CD4-positive, alpha-beta T cell treated with Interleukin-1 beta for 1 hour (primary cell): Measurements from ENCODE around the gene FBXL5.
"Not testable (repeated sequence)": the region's sequence is repeated elsewhere in the genome, so short reads cannot be mapped to it uniquely, and the experiment has no call there.

Experiments used
- DNase-seq, 2 donors: peaks; one replicate each; pipeline ENCODE4 v3.0.0-alpha.2; 2020 to 2022

Gene FBXL5

GRCh38 chr4:15648600-15648999 is 6.6 kb downstream of the FBXL5 start:
- DNase-seq = no peak

GRCh38 chr4:15638418-15638817 is 16.7 kb downstream of the FBXL5 start:
- DNase-seq = no peak

DNA sequence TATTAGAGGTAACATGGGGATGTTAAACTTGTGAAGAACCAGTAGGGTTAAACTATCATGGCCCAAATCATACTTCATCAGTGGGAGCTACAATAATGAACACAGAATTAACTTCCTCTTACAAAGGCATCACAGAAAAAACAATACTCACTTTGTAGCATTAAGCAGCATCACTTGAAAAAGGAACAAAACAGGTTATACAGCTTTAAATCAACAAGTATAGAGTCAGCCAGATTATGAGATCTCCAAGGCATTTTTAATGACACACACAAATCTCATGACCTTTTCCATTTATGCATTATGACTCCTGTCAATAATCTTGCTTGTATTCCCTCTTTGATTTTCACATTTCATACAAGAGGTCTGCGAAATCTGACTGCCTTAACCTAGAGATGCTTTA is 18.3 kb downstream of the FBXL5 start:
- DNase-seq = no peak

DNA sequence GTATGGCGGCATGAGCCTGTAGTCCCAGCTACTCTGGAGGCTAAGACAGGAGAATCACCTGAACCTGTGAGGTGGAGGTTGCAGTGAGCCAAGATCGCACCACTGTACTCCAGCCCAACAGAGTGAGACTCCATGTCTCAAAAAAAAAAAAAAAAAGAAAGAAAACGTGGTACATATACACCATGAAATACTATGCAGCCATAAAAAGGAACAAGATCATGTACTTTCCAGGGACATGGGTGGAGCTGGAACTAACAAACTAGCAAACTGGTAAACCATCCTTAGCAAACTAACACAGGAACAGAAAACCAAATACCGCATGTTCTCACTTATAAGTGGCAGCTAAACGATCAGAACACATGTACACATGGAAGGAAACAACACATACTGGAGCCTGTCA is 37.8 kb downstream of the FBXL5 start:
- not testable (repeated sequence) for DNase-seq

DNA sequence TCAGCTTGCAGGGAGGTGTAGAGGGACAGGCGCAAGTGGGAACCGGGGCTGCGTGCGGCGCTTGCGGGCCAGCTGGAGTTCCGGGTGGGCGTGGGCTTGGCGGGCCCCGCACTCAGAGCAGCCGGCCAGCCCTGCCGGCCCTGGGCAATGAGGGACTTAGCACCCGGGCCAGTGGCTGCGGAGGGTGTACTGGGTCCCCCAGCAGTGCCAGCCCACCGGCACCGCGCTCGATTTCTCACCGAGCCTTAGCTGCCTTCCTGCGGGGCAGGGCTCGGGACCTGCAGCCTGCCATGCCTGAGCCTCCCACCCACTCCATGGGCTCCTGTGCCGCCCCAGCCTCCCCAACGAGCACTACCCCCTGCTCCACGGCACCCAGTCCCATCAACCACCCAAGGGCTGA is 40.3 kb downstream of the FBXL5 start:
- DNase-seq = not testable (repeated sequence)

- DNase-seq = no peak
These were observed 43.0 kb downstream of the FBXL5 start for GRCh38 chr4:15612136-15612535.

DNA sequence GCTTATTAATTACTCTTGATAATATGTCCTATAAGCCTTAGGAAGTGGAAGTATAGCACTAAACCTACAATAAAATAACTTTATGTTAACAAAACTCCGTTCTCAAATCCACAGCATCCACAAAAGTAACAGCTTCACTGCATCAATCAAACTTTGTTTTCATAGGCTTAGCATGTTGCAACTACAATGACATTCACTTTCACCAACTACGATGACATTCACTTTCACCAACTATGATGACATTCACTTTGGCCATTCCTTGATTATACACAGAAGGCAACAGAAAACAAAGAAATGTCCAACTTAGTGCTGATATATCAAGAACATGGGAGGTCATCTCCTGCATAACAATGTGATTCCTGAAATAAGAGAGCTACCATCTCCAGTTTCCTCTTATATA is 44.3 kb downstream of the FBXL5 start:
- no peak for DNase-seq

DNA sequence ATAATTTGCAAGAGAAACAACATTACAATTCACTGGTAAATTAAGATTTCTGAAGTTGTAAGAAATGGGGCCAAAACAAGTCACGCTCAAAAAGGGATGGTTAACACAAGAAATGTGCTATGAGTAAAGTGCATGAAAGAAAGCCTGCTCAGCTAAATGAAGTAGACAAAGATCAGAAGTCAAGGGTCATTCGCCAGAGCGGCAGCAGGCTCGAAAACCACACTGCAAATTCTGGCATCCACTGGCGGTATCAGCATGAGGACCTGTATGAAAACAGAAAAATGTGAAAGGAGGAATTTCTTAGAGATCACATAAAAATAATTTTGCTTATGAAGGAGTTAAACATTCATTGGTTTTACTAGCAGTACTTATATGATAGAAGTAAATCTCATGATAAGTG is 49.6 kb downstream of the FBXL5 start:
- DNase-seq = no peak

GRCh38 chr4:15601862-15602261 is 53.3 kb downstream of the FBXL5 start:
- DNase-seq = no peak

DNA sequence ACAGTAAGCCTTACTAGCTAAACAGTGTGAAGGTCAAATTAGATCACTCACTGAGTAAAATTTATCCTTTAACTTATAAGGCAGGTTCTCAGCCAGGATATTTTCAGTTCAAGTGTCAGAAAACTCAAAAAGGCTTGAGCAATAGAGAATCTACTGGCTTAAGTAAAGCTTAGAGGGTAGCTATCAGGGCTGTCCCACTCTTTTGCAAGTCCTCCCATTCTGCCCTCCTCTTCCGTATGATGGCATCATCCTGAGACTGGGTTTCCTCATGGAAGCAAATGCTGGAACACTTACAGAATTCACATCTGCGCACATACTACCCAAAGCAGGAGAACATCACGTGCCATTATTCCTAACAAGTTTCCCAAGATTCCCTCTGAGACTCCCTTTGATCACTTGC is 55.0 kb downstream of the FBXL5 start:
- DNase-seq = no peak

- no peak for DNase-seq
These were observed 56.5 kb downstream of the FBXL5 start for GRCh38 chr4:15598644-15599043.

DNA sequence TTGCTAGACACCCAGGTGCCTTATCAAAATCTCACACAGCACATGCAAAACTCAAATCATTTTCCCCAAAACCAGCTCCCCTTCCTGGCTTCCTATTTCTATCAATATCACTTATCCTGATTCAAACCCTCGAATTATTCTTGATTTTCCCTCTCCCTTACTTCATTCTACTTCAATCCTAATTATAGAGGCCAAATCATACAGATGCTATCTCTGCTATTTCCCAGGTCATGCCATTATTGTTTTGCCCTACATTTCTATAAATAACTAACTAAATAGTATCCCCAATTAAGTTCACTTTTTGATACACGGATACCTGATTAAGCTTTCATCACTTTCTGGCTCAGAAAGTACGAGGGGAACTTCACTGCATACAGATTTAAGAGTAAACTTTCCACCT is 62.4 kb downstream of the FBXL5 start:
- no peak for DNase-seq

DNA sequence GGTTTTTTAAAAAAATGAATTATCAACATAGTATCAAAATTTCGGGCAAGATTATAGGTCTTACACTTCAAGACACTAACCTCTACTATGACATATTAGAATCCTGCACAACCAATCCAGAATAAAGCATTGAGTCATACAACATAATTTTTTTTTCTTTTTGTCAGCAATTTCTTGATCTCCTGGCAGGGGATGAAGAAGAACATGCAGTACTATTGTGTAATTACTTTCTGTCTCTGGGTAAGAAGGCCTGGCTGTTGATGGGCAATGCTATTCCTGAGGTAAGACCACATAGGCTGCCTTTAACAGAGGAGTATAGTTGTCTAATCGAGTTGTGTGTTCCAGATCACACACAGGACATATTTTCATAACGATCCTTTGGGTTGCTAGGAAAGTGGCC is 67.5 kb downstream of the FBXL5 start:
- DNase-seq = no peak

GRCh38 chr4:15586066-15586465 is 69.1 kb downstream of the FBXL5 start:
- DNase-seq = no peak

DNA sequence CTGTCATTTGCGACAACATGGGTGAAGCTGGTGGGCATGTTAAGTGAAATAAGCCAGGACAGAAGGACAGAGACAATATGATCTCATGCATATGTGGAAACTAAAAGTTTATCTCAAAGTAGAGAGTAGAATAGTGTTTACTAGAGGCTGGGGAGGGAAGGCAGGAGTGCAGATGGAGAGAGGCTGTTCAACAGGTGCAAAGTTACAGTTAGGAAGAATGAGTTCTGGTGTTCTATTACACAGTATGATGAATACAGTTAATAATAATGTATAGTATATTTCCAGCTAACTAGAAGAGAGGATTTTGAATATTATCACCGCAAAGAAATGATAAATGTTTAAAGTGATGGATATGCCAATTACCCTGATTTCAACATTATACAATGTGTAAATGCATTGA is 69.8 kb downstream of the FBXL5 start:
- DNase-seq = no peak

- DNase-seq = no peak
These were observed 70.4 kb downstream of the FBXL5 start for GRCh38 chr4:15584785-15585184.

DNA sequence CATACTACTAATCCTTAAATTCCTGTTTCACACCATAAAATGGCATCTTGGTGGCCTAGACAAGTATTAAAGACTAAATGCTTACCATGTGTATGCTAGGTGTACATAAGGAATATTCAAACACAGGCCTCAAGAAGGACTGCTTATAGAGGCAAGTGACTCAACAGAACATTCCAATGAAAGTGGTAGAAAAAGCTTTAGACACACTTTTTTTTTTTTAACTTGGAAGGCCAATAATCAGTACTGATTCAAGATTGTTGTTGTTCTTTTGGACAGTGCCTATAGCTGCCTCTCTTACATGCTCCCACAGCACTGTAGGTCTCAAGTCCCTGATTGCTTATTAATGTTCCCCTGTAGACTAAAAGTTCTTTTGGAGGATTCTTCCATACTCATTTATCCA is 77.6 kb downstream of the FBXL5 start:
- no peak for DNase-seq

DNA sequence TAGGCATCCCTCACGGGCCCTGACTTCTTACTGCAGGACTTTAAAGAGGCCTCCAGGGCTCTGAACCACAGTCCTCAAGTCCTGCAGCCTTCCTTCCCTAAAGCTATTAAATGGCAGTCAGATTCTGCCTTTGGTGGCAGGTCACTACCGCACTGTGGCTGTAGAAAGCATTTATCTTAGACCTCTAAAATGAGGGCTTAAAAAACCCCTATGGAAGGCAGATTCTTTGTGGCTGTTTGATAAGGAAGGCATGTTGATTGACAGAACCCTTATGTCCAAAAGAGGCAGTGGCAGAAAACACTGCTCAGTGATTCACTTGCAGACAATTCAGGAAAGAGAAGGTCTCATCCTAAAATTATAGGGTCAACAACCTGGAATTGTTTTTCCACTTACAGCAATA is 79.2 kb downstream of the FBXL5 start:
- DNase-seq = no peak

DNA sequence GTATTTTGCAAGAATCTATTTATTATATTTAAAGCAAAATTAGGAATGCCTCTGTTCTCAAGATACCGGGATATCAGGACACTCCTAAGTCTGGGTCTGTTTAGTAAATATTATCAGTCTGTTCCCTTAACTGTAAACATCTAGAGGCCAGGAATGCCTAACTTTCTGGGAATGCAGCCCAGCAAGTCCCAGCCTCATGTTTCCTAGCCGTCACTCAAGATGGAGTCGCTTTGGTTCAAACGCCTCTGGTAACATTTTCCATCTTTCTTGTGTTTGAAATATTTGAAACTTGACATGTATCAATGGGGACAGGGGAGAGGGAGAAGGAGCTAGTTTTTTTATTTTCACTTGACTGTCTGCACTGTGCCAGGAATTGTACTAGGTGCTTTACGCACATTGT is 85.4 kb downstream of the FBXL5 start:
- no peak for DNase-seq

DNA sequence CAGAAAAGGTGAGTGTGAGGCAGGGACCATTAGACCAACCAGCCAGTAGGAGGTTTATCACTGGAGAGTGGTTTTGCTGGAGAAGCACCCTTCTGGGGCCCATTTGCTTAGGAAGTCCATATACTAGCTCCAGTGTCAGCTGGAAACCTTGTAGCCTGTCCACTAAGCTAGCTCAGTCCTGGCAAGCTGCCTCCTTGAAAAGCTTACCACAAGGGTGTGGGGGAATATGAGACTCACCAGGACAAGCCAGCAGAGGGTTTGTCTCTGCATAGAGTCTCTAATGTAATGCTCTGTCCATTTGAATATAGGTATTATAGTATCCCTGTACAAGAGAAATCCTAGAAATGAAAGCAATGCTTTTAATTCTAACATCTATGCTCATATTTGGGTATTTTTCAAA is 86.3 kb downstream of the FBXL5 start:
- DNase-seq = no peak

DNA sequence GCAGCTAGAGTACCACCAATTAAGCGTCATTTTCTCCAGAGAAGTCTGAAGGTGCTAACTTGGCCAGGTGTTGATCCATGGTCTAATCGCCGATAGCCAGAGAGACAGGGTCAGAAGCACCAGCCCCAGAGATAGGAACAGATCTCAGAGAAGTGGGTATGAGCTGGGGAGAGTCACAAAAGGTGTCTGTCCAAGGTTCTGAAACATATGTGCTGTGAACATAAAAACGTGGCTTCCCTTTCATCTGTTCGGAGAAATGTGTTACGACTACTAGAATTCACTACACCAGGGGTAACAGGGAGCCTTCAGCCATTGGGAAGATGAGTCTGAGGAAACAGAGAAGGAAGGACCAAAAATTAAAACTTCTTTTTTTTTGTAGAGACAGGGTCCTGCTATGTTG is 91.3 kb downstream of the FBXL5 start:
- DNase-seq = no peak

DNA sequence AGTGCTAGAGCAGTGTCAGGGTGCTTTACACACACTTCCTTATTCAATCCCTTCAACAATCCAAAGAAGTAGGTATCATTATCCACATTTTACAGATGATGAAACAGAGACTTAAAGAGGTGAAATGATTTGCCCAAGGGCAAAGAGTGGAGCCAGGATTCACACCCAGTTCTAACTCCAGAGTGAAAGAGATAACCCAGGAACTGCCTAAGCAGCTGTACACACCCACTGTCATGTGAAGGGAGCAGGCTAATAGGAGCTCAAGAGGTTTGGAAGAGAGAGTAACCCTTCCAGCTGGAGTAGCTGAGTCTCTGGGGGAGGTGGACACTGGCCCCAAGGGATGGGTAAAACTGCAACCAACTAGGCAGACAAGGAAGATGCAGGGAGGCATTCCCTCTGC is 92.5 kb downstream of the FBXL5 start:
- DNase-seq = no peak

DNA sequence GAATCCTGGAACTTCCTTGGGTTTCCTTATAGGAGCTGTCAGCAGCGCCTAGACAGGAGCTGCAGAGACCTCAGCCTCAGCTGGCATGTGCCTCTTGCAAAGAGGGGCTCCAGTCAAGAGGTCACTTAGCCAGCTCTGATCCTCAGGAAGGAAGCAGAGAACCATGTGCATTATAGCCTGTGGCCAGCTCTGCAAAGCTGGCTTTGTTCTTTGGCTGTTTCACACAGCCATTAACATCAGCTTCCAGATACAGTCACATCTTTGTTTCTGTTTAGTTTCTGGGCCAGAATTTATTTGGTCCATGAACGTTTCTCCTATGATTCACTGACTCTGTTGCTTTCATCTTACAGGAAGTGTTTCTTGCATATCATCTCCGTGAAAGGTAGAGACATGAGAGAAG is 93.0 kb downstream of the FBXL5 start:
- DNase-seq = no peak

- no peak for DNase-seq
These were observed 96.6 kb downstream of the FBXL5 start for GRCh38 chr4:15558561-15558960.

DNA sequence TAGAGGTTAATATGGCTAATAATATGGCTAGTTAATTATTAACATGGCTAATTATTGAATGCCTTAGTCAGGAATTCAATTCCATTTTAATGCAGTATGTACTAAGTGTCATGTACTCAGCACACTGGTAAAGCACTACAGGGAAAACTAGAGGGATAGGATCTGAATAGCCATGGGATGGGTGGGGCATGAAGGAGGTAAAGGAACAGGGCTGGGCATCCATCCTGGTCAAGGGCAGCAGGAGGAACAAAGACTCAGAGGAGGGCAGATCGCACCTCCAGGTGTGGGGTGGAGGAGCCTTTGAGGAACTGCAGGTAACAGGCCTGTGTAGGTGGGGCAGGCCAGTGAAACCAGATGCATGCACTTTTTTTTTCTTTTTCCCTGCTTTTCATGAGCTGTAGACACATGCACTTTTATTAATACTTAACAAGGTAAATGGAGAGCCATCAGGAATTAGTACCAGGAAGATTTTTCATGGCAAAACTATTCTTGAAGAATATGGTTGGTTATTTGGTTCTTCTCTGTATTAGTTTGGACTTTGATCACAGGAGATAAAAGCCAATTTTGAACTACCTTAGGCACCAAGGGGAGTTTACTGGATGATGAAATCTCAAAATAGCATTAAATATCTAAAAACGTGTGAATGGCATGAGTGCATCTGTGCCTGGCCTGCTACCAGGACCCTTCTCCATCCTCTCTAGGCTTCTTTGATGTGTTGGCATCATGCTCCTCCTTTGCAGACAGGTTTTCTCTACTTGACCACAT is 97.2 kb downstream of the FBXL5 start:
- no peak for DNase-seq
